Mucosa of rectum (tissue), 2 donors: ENCODE data around the gene PLEKHD1.

ENCODE experiments used
- H3K27ac ChIP-seq, 2 donors: one replicate each; pipeline ENCODE4 v1.7.0; 2013; ENCODE audit warnings: inconsistent platforms in 2 of 2, low read depth in 2 of 2, low read length in 2 of 2
- H3K27me3 ChIP-seq, 2 donors: one replicate each; pipeline ENCODE4 v1.7.0; 2013; ENCODE audit warnings: low read length in 2 of 2; ENCODE audit not compliant: control insufficient read depth in 2 of 2, insufficient read depth in 2 of 2
- H3K36me3 ChIP-seq, 2 donors: one replicate each; pipeline ENCODE4 v1.7.0; 2013; ENCODE audit warnings: low read length in 2 of 2; ENCODE audit not compliant: control insufficient read depth in 2 of 2, insufficient read depth in 2 of 2
- H3K4me1 ChIP-seq, 2 donors: one replicate each; pipeline ENCODE4 v1.7.0; 2013; ENCODE audit warnings: low read length in 2 of 2, mild to moderate bottlenecking in 1 of 2; ENCODE audit not compliant: control insufficient read depth in 2 of 2, insufficient read depth in 2 of 2
- H3K4me3 ChIP-seq, 2 donors: one replicate each; pipeline ENCODE4 v1.7.0; 2013; ENCODE audit warnings: low read length in 2 of 2
- H3K9ac ChIP-seq, 2 donors: one replicate each; pipeline ENCODE4 v1.7.0; 2013; ENCODE audit warnings: low read length in 2 of 2, low read depth in 1 of 2, mild to moderate bottlenecking in 1 of 2
- H3K9me3 ChIP-seq, 2 donors: one replicate each; pipeline ENCODE4 v1.7.0; 2013; ENCODE audit warnings: low read length in 2 of 2; ENCODE audit not compliant: control insufficient read depth in 2 of 2
- donor health status: healthy.
- donor health status: Normal muscosa, but diverticular disease.

The PLEKHD1 gene

GRCh38 chr14:69505338-69506240 is 21.1 kb downstream of the PLEKHD1 start:
- no peak overlapping the region for H3K9ac ChIP-seq
- H3K4me1 ChIP-seq: no peaks in the 10 kb centered on the region
- no peak overlapping the region for H3K4me3 ChIP-seq
- H3K36me3 ChIP-seq: no peaks in the 10 kb centered on the region
- no peaks in the 10 kb centered on the region for H3K9me3 ChIP-seq
- no peaks in the 10 kb centered on the region for H3K27me3 ChIP-seq
- no peak overlapping the region for H3K27ac ChIP-seq

- Histone ChIP-seq H3K9ac (no peak overlapping the region), H3K27me3 (no peaks in the 10 kb centered on the region), H3K9me3 (no peaks in the 10 kb centered on the region), H3K4me1 (no peaks in the 10 kb centered on the region), H3K4me3 (no peak overlapping the region), H3K36me3 (no peaks in the 10 kb centered on the region), H3K27ac (no peak overlapping the region)
Measured at GRCh38 chr14:69506241-69506595, 21.7 kb downstream of the PLEKHD1 start.

GRCh38 chr14:69518289-69519101 is 34.0 kb downstream of the PLEKHD1 start:
- Histone ChIP-seq H3K36me3 (no peaks in the 10 kb centered on the region), H3K9ac (no peak overlapping the region), H3K9me3 (no peaks in the 10 kb centered on the region), H3K27me3 (peaks cover 0 to 2% of the 10 kb centered on the region in 2 donors), H3K4me1 (no peaks in the 10 kb centered on the region), H3K27ac (no peak overlapping the region), H3K4me3 (no peak overlapping the region)

- Histone ChIP-seq H3K27ac (no peak overlapping the region), H3K4me3 (no peak overlapping the region), H3K27me3 (peaks cover 0 to 2% of the 10 kb centered on the region in 2 donors), H3K4me1 (no peaks in the 10 kb centered on the region), H3K9ac (no peak overlapping the region), H3K9me3 (no peaks in the 10 kb centered on the region), H3K36me3 (no peaks in the 10 kb centered on the region)
Measured at GRCh38 chr14:69519204-69520100, 34.9 kb downstream of the PLEKHD1 start.

DNA sequence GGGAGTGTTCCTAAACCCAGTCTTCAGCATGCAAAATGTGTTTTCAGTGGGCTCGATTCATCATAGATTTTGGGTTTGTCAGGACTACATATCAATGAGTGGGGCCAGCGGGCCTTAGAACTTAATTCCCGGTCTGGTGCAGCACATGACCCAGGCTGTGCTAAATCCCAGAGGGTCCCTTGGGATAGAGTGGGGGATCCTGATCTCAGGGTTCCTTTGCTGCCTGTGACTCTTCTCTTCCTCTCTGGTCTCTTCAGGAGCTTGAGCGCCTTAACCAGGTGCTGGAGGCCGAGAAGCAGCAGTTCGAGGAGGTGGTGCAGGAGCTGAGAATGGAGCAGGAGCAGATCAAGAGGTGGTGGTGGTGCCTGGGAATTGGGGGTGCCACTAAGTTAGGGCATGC is 37.5 kb downstream of the PLEKHD1 start:
- Histone ChIP-seq H3K27ac (no peak overlapping the region), H3K4me1 (no peaks in the 10 kb centered on the region), H3K36me3 (no peaks in the 10 kb centered on the region), H3K9ac (no peak overlapping the region), H3K4me3 (no peak overlapping the region), H3K9me3 (no peaks in the 10 kb centered on the region), H3K27me3 (peaks cover 0 to 2% of the 10 kb centered on the region in 2 donors)

DNA sequence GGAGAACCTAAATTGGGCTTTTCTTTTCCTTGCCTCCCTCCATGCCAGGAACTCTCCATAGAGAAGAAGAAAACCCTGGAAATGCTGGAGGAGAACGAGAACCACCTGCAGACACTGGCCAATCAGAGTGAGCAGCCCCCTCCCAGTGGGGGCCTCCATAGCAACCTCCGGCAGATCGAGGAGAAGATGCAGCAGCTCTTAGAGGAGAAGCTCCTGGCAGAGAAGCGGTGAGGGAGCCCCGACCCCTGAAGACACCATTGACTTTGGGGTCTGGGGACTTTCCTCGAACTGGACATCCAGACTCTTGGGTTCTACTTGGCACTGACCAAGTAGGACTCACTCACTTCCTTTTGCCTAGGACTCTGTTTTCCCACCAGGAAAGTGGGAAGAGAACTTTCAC is 41.4 kb downstream of the PLEKHD1 start:
- H3K36me3 ChIP-seq: no peaks in the 10 kb centered on the region
- H3K27ac ChIP-seq: no peak overlapping the region
- H3K4me3 ChIP-seq: no peak overlapping the region
- no peaks in the 10 kb centered on the region for H3K9me3 ChIP-seq
- H3K9ac ChIP-seq: no peak overlapping the region
- no peaks in the 10 kb centered on the region for H3K4me1 ChIP-seq
- peaks cover 0 to 2% of the 10 kb centered on the region in 2 donors for H3K27me3 ChIP-seq

DNA sequence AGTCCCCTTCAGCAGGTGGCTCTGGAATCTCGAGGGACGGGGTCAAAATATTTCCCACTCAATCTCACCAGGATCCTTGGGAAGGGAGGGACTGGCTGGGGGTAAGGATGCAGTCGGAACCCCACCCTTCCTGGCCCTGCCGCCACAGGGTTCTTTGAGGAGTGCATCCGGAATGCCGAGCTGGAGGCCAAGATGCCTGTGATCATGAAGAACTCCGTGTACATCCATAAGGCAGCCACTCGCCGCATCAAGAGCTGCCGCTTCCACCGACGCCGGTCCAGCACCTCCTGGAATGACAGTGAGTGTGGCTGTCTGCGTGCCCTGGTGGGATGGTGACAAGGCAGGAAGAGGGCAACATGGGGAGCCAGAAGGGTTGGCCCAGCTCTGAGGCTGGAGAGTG is 43.1 kb downstream of the PLEKHD1 start:
- H3K27ac ChIP-seq: no peak overlapping the region
- H3K9me3 ChIP-seq: no peaks in the 10 kb centered on the region
- H3K9ac ChIP-seq: no peak overlapping the region
- H3K4me3 ChIP-seq: no peak overlapping the region
- no peaks in the 10 kb centered on the region for H3K36me3 ChIP-seq
- H3K4me1 ChIP-seq: peaks cover 0 to 5% of the 10 kb centered on the region in 2 donors
- no peaks in the 10 kb centered on the region for H3K27me3 ChIP-seq

- Histone ChIP-seq H3K4me1 (peaks cover 0 to 9% of the 10 kb centered on the region in 2 donors), H3K9ac (no peak overlapping the region), H3K27ac (no peak overlapping the region), H3K4me3 (no peak overlapping the region), H3K27me3 (no peaks in the 10 kb centered on the region), H3K9me3 (no peaks in the 10 kb centered on the region), H3K36me3 (no peaks in the 10 kb centered on the region)
Measured at GRCh38 chr14:69528143-69528542, 43.6 kb downstream of the PLEKHD1 start.

GRCh38 chr14:69528930-69529329 is 44.4 kb downstream of the PLEKHD1 start:
- Histone ChIP-seq H3K9ac (no peak overlapping the region), H3K4me3 (no peak overlapping the region), H3K36me3 (no peaks in the 10 kb centered on the region), H3K27me3 (no peaks in the 10 kb centered on the region), H3K27ac (no peak overlapping the region), H3K4me1 (peaks cover 0 to 10% of the 10 kb centered on the region in 2 donors), H3K9me3 (no peaks in the 10 kb centered on the region)
